Upper lobe of left lung (tissue), 4 donors: Measurements from ENCODE around the gene ACCS.

Experiments
- POLR2A ChIP-seq, 4 donors: fragments of 450-650 bp; IDR thresholded peaks; one replicate each; pipeline ENCODE4 v1.5.1; 2016 to 2017; ENCODE audit warnings: antibody characterized with exemption in 4 of 4, mild to moderate bottlenecking in 2 of 4
- POLR2AphosphoS5 ChIP-seq, 2 donors: sonication (generic); formaldehyde crosslinking; IDR thresholded peaks; one replicate each; pipeline ENCODE4 v1.5.1; 2017; ENCODE audit warnings: antibody characterized with exemption in 2 of 2
- TF ChIP-seq, protein P1 (sequence below), 6 experiments: fragments of 450-650 bp in 4 of 6; fragments of 200-600 bp in 2 of 6; sonication (generic) in 2 of 6; IDR thresholded peaks; one replicate each; pipeline ENCODE4 v1.5.1; 2016 to 2019; ENCODE audit warnings: antibody characterized with exemption in 6 of 6

DNA sequence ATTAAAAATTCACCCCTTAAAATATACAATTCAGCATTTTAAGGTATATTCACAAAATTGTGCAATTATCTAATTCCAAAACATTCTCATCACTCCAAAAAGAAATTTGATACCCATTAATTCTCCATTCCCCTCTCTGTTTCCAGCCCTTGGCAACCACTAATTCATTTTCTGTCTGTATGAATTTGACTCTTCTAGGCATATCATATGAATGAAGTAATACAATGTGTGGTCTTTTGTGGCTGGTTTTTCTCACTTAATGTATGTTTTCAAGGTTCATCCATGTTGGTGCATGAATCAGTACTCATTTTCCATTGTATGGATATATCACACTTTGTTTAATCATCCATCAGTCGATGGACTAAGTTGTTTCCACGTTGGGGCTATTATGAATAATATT, 47.2 kb upstream of the ACCS start:
- no peak for TF ChIP-seq POLR2A (IDR thresholded peaks at IDR 0.05)
- TF ChIP-seq POLR2AphosphoS5 (IDR thresholded peaks at IDR 0.05): no peak
- TF ChIP-seq, protein P1, sequence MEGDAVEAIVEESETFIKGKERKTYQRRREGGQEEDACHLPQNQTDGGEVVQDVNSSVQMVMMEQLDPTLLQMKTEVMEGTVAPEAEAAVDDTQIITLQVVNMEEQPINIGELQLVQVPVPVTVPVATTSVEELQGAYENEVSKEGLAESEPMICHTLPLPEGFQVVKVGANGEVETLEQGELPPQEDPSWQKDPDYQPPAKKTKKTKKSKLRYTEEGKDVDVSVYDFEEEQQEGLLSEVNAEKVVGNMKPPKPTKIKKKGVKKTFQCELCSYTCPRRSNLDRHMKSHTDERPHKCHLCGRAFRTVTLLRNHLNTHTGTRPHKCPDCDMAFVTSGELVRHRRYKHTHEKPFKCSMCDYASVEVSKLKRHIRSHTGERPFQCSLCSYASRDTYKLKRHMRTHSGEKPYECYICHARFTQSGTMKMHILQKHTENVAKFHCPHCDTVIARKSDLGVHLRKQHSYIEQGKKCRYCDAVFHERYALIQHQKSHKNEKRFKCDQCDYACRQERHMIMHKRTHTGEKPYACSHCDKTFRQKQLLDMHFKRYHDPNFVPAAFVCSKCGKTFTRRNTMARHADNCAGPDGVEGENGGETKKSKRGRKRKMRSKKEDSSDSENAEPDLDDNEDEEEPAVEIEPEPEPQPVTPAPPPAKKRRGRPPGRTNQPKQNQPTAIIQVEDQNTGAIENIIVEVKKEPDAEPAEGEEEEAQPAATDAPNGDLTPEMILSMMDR (IDR thresholded peaks at IDR 0.05): no peak
